ENCODE data around the gene SMIM43.
"Not testable (repeated sequence)": the region's sequence is repeated elsewhere in the genome, so short reads cannot be mapped to it uniquely, and the experiment has no call there.

SMIM43 gene

GRCh38 chr4:121767166-121767565 is 2.2 kb upstream of the SMIM43 start:
- no peak overlapping the region for H3K4me3 ChIP-seq (ENCODE audit: low read depth, low read length)
- TF ChIP-seq CTCF (IDR thresholded peaks at IDR 0.05; ENCODE audit: borderline replicate concordance, insufficient read depth, low read depth, low read length) = no peak

GRCh38 chr4:121765971-121766538 is 1.1 kb upstream of the SMIM43 start:
- TF ChIP-seq CTCF (IDR thresholded peaks at IDR 0.05; ENCODE audit: borderline replicate concordance, insufficient read depth, low read depth, low read length) = no peak
- no peak overlapping the region for H3K4me3 ChIP-seq (ENCODE audit: low read depth, low read length)

- no peak for TF ChIP-seq CTCF (IDR thresholded peaks at IDR 0.05; ENCODE audit: borderline replicate concordance, insufficient read depth, low read depth, low read length)
- no peak overlapping the region for H3K4me3 ChIP-seq (ENCODE audit: low read depth, low read length)
Measured at GRCh38 chr4:121765368-121765705, 373 bp upstream of the SMIM43 start.

- TF ChIP-seq CTCF (IDR thresholded peaks at IDR 0.05; ENCODE audit: borderline replicate concordance, insufficient read depth, low read depth, low read length) = no peak
- H3K4me3 ChIP-seq (ENCODE audit: low read depth, low read length) = no peak overlapping the region
Measured at GRCh38 chr4:121764303-121764701, 662 bp downstream of the SMIM43 start.

- no peak for TF ChIP-seq CTCF (IDR thresholded peaks at IDR 0.05; ENCODE audit: borderline replicate concordance, insufficient read depth, low read depth, low read length)
- no peak overlapping the region for H3K4me3 ChIP-seq (ENCODE audit: low read depth, low read length)
Measured at GRCh38 chr4:121760205-121760604, 4.8 kb downstream of the SMIM43 start.

GRCh38 chr4:121758925-121759568 is 5.9 kb downstream of the SMIM43 start:
- no peak for TF ChIP-seq CTCF (IDR thresholded peaks at IDR 0.05; ENCODE audit: borderline replicate concordance, insufficient read depth, low read depth, low read length)
- H3K4me3 ChIP-seq (ENCODE audit: low read depth, low read length) = no peak overlapping the region

GRCh38 chr4:121752142-121752541 is 12.8 kb downstream of the SMIM43 start:
- H3K4me3 ChIP-seq (ENCODE audit: low read depth, low read length) = not testable (repeated sequence)
